Measurements from ENCODE around the gene CAMKK1.

Gene CAMKK1

GRCh38 chr17:3888343-3889171, 4.3 kb downstream of the CAMKK1 start:
- no peak overlapping the region for H3K27ac ChIP-seq (ENCODE audit: low read depth, low read length)
- no peaks in the 10 kb centered on the region for H3K79me1 ChIP-seq (ENCODE audit: low read length)
- DNase-seq, result peak; percentile 81

GRCh38 chr17:3887804-3888203, 5.0 kb downstream of the CAMKK1 start:
- H3K79me1 ChIP-seq (ENCODE audit: low read length), result no peaks in the 10 kb centered on the region
- no peaks in the 10 kb centered on the region for H3K79me2 ChIP-seq (ENCODE audit: control insufficient read depth, insufficient read depth, low read length)
- no peak overlapping the region for H3K9ac ChIP-seq (ENCODE audit: low read length)
- DNase-seq, result peak; percentile 28
- peaks cover 2% of the 10 kb centered on the region for H3K4me1 ChIP-seq (ENCODE audit: control insufficient read depth, low read depth, low read length)
- no peak overlapping the region for H3K4me2 ChIP-seq (ENCODE audit: low read length)
- no CpG with 5 or more reads among the region's 9 CpGs for WGBS (ENCODE audit: extremely low coverage, insufficient coverage, low lambda C conversion rate)
- H3K4me3 ChIP-seq (ENCODE audit: low read length), result no peak overlapping the region
- no peak overlapping the region for H2BK15ac ChIP-seq (replicated peaks; ENCODE audit: low read depth)
- no peak overlapping the region for H2BK5ac ChIP-seq (ENCODE audit: low read length)
- no peak overlapping the region for H3K18ac ChIP-seq (ENCODE audit: low read length)
- no peaks in the 10 kb centered on the region for H3K27me3 ChIP-seq (ENCODE audit: insufficient read depth, low read length, poor library complexity)
- H3K27ac ChIP-seq (ENCODE audit: low read depth, low read length), result no peak overlapping the region
- H3K23ac ChIP-seq (ENCODE audit: low read length), result no peak overlapping the region
- H2BK120ac ChIP-seq (ENCODE audit: low read depth, low read length), result no peak overlapping the region
- no peak overlapping the region for H3K56ac ChIP-seq (ENCODE audit: low read length)
- no peak overlapping the region for H3K4ac ChIP-seq (ENCODE audit: low read depth, low read length)
- H4K8ac ChIP-seq (ENCODE audit: low read depth, low read length), result no peak overlapping the region
- H4K5ac ChIP-seq (ENCODE audit: low read length), result no peak overlapping the region
- no peak overlapping the region for H2AK5ac ChIP-seq (ENCODE audit: low read length)
- H3K36me3 ChIP-seq (ENCODE audit: control insufficient read depth, insufficient read depth, low read length), result no peaks in the 10 kb centered on the region

More at GRCh38 chr17:3888343-3889171, 4.3 kb downstream of the CAMKK1 start:
- Histone ChIP-seq H3K4me1 (ENCODE audit: control insufficient read depth, low read depth, low read length) (peaks cover 4% of the 10 kb centered on the region), H3K4ac (ENCODE audit: low read depth, low read length) (no peak overlapping the region), H3K56ac (ENCODE audit: low read length) (peak overlapping the region; percentile 67), H3K18ac (ENCODE audit: low read length) (no peak overlapping the region), H3K23ac (ENCODE audit: low read length) (no peak overlapping the region), H3K79me2 (ENCODE audit: control insufficient read depth, insufficient read depth, low read length) (no peaks in the 10 kb centered on the region), H3K36me3 (ENCODE audit: control insufficient read depth, insufficient read depth, low read length) (no peaks in the 10 kb centered on the region), H2BK15ac (replicated peaks; ENCODE audit: low read depth) (no peak overlapping the region), H3K9ac (ENCODE audit: low read length) (no peak overlapping the region), H3K4me3 (ENCODE audit: low read length) (no peak overlapping the region), H2BK120ac (ENCODE audit: low read depth, low read length) (no peak overlapping the region), H4K5ac (ENCODE audit: low read length) (no peak overlapping the region), H4K8ac (ENCODE audit: low read depth, low read length) (no peak overlapping the region), H3K27me3 (ENCODE audit: insufficient read depth, low read length, poor library complexity) (no peaks in the 10 kb centered on the region), H2AK5ac (ENCODE audit: low read length) (no peak overlapping the region), H2BK5ac (ENCODE audit: low read length) (no peak overlapping the region), H3K4me2 (ENCODE audit: low read length) (no peak overlapping the region)
- WGBS (ENCODE audit: extremely low coverage, insufficient coverage, low lambda C conversion rate), result no CpG with 5 or more reads among the region's 50 CpGs

- no peak overlapping the region for H3K9ac ChIP-seq (ENCODE audit: low read length)
- H3K4me3 ChIP-seq (ENCODE audit: low read length), result no peak overlapping the region
- H3K56ac ChIP-seq (ENCODE audit: low read length), result no peak overlapping the region
- H2BK15ac ChIP-seq (replicated peaks; ENCODE audit: low read depth), result no peak overlapping the region
- H3K79me1 ChIP-seq (ENCODE audit: low read length), result no peaks in the 10 kb centered on the region
- H3K4ac ChIP-seq (ENCODE audit: low read depth, low read length), result no peak overlapping the region
- H2BK120ac ChIP-seq (ENCODE audit: low read depth, low read length), result no peak overlapping the region
- H3K4me2 ChIP-seq (ENCODE audit: low read length), result no peak overlapping the region
- H4K5ac ChIP-seq (ENCODE audit: low read length), result no peak overlapping the region
- H2AK5ac ChIP-seq (ENCODE audit: low read length), result no peak overlapping the region
- DNase-seq, result no peak
- H3K36me3 ChIP-seq (ENCODE audit: control insufficient read depth, insufficient read depth, low read length), result no peaks in the 10 kb centered on the region
- no peak overlapping the region for H3K23ac ChIP-seq (ENCODE audit: low read length)
- no peak overlapping the region for H2BK5ac ChIP-seq (ENCODE audit: low read length)
- no peaks in the 10 kb centered on the region for H3K27me3 ChIP-seq (ENCODE audit: insufficient read depth, low read length, poor library complexity)
- no peak overlapping the region for H3K18ac ChIP-seq (ENCODE audit: low read length)
- no peak overlapping the region for H3K27ac ChIP-seq (ENCODE audit: low read depth, low read length)
- no peak overlapping the region for H4K8ac ChIP-seq (ENCODE audit: low read depth, low read length)
- no peaks in the 10 kb centered on the region for H3K79me2 ChIP-seq (ENCODE audit: control insufficient read depth, insufficient read depth, low read length)
- WGBS (ENCODE audit: extremely low coverage, insufficient coverage, low lambda C conversion rate), result no CpG with 5 or more reads among the region's 2 CpGs
- H3K4me1 ChIP-seq (ENCODE audit: control insufficient read depth, low read depth, low read length), result peaks cover 2% of the 10 kb centered on the region
Observed at GRCh38 chr17:3887394-3887793, 5.5 kb downstream of the CAMKK1 start.

GRCh38 chr17:3886776-3887175, 6.1 kb downstream of the CAMKK1 start:
- no peak overlapping the region for H3K9ac ChIP-seq (ENCODE audit: low read length)
- no peaks in the 10 kb centered on the region for H3K79me2 ChIP-seq (ENCODE audit: control insufficient read depth, insufficient read depth, low read length)
- H4K5ac ChIP-seq (ENCODE audit: low read length), result no peak overlapping the region
- no CpG with 5 or more reads among the region's 10 CpGs for WGBS (ENCODE audit: extremely low coverage, insufficient coverage, low lambda C conversion rate)
- H2BK5ac ChIP-seq (ENCODE audit: low read length), result no peak overlapping the region
- H3K56ac ChIP-seq (ENCODE audit: low read length), result no peak overlapping the region
- H2AK5ac ChIP-seq (ENCODE audit: low read length), result no peak overlapping the region
- no peak overlapping the region for H4K8ac ChIP-seq (ENCODE audit: low read depth, low read length)
- H2BK15ac ChIP-seq (replicated peaks; ENCODE audit: low read depth), result no peak overlapping the region
- no peak overlapping the region for H3K4me2 ChIP-seq (ENCODE audit: low read length)
- no peak overlapping the region for H3K23ac ChIP-seq (ENCODE audit: low read length)
- DNase-seq, result no peak
- no peak overlapping the region for H3K18ac ChIP-seq (ENCODE audit: low read length)
- H3K79me1 ChIP-seq (ENCODE audit: low read length), result no peaks in the 10 kb centered on the region
- no peak overlapping the region for H3K4me3 ChIP-seq (ENCODE audit: low read length)
- H3K27me3 ChIP-seq (ENCODE audit: insufficient read depth, low read length, poor library complexity), result no peaks in the 10 kb centered on the region
- H3K4me1 ChIP-seq (ENCODE audit: control insufficient read depth, low read depth, low read length), result peaks cover under 1% of the 10 kb centered on the region
- no peak overlapping the region for H2BK120ac ChIP-seq (ENCODE audit: low read depth, low read length)
- no peak overlapping the region for H3K27ac ChIP-seq (ENCODE audit: low read depth, low read length)
- H3K36me3 ChIP-seq (ENCODE audit: control insufficient read depth, insufficient read depth, low read length), result no peaks in the 10 kb centered on the region
- no peak overlapping the region for H3K4ac ChIP-seq (ENCODE audit: low read depth, low read length)

GRCh38 chr17:3885970-3886369, 6.9 kb downstream of the CAMKK1 start:
- Histone ChIP-seq H2BK5ac (ENCODE audit: low read length) (no peak overlapping the region), H3K9ac (ENCODE audit: low read length) (no peak overlapping the region), H3K4me2 (ENCODE audit: low read length) (no peak overlapping the region), H4K8ac (ENCODE audit: low read depth, low read length) (no peak overlapping the region), H3K27ac (ENCODE audit: low read depth, low read length) (no peak overlapping the region), H3K18ac (ENCODE audit: low read length) (no peak overlapping the region), H2BK120ac (ENCODE audit: low read depth, low read length) (no peak overlapping the region), H3K56ac (ENCODE audit: low read length) (peak overlapping the region; percentile 10), H3K4ac (ENCODE audit: low read depth, low read length) (no peak overlapping the region), H3K79me2 (ENCODE audit: control insufficient read depth, insufficient read depth, low read length) (no peaks in the 10 kb centered on the region), H3K36me3 (ENCODE audit: control insufficient read depth, insufficient read depth, low read length) (no peaks in the 10 kb centered on the region), H3K79me1 (ENCODE audit: low read length) (no peaks in the 10 kb centered on the region), H4K5ac (ENCODE audit: low read length) (no peak overlapping the region), H2BK15ac (replicated peaks; ENCODE audit: low read depth) (no peak overlapping the region), H2AK5ac (ENCODE audit: low read length) (no peak overlapping the region), H3K4me1 (ENCODE audit: control insufficient read depth, low read depth, low read length) (no peaks in the 10 kb centered on the region), H3K4me3 (ENCODE audit: low read length) (no peak overlapping the region), H3K23ac (ENCODE audit: low read length) (no peak overlapping the region), H3K27me3 (ENCODE audit: insufficient read depth, low read length, poor library complexity) (no peaks in the 10 kb centered on the region)
- WGBS (ENCODE audit: extremely low coverage, insufficient coverage, low lambda C conversion rate), result no CpG with 5 or more reads among the region's 4 CpGs
- DNase-seq, result peak; percentile 68

GRCh38 chr17:3885271-3885670, 7.6 kb downstream of the CAMKK1 start:
- Histone ChIP-seq H3K79me2 (ENCODE audit: control insufficient read depth, insufficient read depth, low read length) (no peaks in the 10 kb centered on the region), H4K5ac (ENCODE audit: low read length) (no peak overlapping the region), H3K4me3 (ENCODE audit: low read length) (no peak overlapping the region), H3K4me1 (ENCODE audit: control insufficient read depth, low read depth, low read length) (no peaks in the 10 kb centered on the region), H3K56ac (ENCODE audit: low read length) (no peak overlapping the region), H3K36me3 (ENCODE audit: control insufficient read depth, insufficient read depth, low read length) (no peaks in the 10 kb centered on the region), H3K4ac (ENCODE audit: low read depth, low read length) (no peak overlapping the region), H3K4me2 (ENCODE audit: low read length) (no peak overlapping the region), H2BK120ac (ENCODE audit: low read depth, low read length) (no peak overlapping the region), H3K27me3 (ENCODE audit: insufficient read depth, low read length, poor library complexity) (no peaks in the 10 kb centered on the region), H2BK5ac (ENCODE audit: low read length) (no peak overlapping the region), H4K8ac (ENCODE audit: low read depth, low read length) (no peak overlapping the region), H3K79me1 (ENCODE audit: low read length) (no peaks in the 10 kb centered on the region), H2AK5ac (ENCODE audit: low read length) (no peak overlapping the region), H3K9ac (ENCODE audit: low read length) (no peak overlapping the region), H2BK15ac (replicated peaks; ENCODE audit: low read depth) (no peak overlapping the region), H3K23ac (ENCODE audit: low read length) (no peak overlapping the region), H3K27ac (ENCODE audit: low read depth, low read length) (no peak overlapping the region), H3K18ac (ENCODE audit: low read length) (no peak overlapping the region)
- no CpG with 5 or more reads among the region's 14 CpGs for WGBS (ENCODE audit: extremely low coverage, insufficient coverage, low lambda C conversion rate)
- no peak for DNase-seq

Data from mesendoderm (in vitro differentiated cells).